HG03442 (cell line): ENCODE data around the gene FCHSD2.
"Not testable (repeated sequence)": the region's sequence is repeated elsewhere in the genome, so short reads cannot be mapped to it uniquely, and the experiment has no call there.

Experiments used
- ATAC-seq: cut with Tn5 transposase; IDR thresholded peaks from one replicate; pipeline ENCODE4 v1.9.1; 2021; ENCODE audit warnings: mild to moderate bottlenecking, moderate library complexity; ENCODE audit not compliant: unreplicated experiment

FCHSD2 gene

DNA sequence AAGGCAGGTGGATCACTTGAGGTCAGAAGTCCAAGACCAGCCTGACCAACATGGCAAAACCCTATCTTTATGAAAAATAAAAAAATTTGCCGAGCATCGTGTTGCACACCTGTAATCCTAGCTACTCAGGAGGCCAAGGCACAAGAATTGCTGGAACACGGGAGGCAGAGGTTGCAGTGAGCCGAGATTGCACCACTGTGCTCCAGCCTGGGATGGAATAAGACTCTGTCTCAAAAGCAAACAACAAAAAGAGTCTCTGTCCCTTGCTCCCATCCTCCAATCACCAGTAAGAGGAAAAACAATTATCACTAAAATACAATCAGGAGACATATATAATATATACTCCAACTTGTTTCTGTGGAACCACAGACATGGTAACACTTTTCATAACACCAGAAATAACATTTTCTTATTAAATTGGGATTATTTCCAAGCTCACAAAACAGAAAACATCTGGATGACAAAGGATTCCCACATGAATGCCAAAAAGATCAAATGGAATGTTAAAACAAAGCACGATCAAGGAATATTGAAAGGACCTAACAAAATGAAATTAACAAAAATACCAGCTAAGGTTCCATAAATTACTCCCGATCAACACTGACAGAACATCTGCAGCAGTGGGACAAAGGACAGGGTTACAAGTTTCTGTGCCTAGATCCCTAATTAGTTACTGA, 15.2 kb downstream of the FCHSD2 start:
- no peak for ATAC-seq

GRCh38 chr11:73124800-73125199, 17.3 kb downstream of the FCHSD2 start:
- no peak for ATAC-seq

GRCh38 chr11:73123892-73124291, 18.2 kb downstream of the FCHSD2 start:
- not testable (repeated sequence) for ATAC-seq

DNA sequence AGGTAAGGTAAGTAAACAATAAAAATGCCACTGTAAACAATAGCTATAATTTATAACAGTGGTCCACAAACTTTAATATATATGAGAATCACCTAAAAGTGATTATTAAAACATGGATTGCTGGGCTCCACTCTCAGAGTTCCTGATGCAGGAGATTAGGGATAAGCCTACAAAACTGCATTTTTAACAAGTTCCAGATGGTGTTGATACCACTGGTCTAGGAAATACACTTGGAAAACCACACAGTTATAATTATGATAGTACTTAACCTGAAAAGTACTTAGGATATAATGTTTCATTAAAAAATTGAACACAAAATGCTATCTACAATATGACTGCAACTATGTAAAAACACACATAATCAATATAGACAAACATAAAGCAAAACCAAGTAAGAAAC, 20.4 kb downstream of the FCHSD2 start:
- no peak for ATAC-seq

DNA sequence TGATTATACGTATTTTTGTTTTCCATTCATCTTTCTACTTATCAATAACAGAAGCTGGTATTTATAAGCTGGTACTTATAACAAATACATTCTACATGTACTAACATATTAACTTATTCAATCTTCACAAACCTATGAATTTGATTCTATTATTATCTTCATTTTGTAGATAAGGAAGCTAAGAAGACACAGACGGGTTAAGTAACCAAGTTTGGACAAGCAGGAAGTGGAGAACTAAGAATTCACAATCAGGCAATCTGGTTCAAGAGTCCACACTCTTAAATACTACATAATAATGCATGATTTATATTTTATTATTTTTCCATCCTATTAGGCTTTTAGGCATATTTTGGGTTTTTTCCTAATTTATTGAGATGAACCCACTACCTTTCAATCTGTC, 25.0 kb downstream of the FCHSD2 start:
- no peak for ATAC-seq

GRCh38 chr11:73116636-73117035, 25.5 kb downstream of the FCHSD2 start:
- ATAC-seq, result no peak

- ATAC-seq, result no peak
Measured at GRCh38 chr11:73114835-73115220, 27.3 kb downstream of the FCHSD2 start.

- no peak for ATAC-seq
Measured at GRCh38 chr11:73114110-73114834, 27.8 kb downstream of the FCHSD2 start.

GRCh38 chr11:73113426-73113825, 28.7 kb downstream of the FCHSD2 start:
- no peak for ATAC-seq

- ATAC-seq, result no peak
Measured at GRCh38 chr11:73107597-73107996, 34.5 kb downstream of the FCHSD2 start.

GRCh38 chr11:73106347-73106746, 35.8 kb downstream of the FCHSD2 start:
- no peak for ATAC-seq

DNA sequence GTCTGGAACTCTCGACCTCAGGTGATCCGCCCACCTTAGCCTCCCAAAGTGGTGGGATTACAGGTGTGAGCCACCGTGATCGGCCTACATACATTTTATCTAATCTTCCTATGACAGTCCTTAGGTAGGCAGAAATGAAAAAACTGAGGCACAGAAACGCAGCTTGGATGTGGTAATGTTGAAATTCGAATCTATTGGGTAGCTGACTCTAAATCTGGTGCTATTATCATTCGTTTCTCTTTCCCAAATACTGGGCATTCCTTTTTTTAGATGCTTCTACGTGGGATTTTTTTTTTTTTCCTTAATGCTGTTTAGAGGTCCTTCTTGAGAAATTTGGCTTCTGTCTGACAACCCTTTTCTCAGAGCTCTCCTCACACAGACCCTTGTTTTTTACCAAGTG, 41.5 kb downstream of the FCHSD2 start:
- ATAC-seq, result no peak

DNA sequence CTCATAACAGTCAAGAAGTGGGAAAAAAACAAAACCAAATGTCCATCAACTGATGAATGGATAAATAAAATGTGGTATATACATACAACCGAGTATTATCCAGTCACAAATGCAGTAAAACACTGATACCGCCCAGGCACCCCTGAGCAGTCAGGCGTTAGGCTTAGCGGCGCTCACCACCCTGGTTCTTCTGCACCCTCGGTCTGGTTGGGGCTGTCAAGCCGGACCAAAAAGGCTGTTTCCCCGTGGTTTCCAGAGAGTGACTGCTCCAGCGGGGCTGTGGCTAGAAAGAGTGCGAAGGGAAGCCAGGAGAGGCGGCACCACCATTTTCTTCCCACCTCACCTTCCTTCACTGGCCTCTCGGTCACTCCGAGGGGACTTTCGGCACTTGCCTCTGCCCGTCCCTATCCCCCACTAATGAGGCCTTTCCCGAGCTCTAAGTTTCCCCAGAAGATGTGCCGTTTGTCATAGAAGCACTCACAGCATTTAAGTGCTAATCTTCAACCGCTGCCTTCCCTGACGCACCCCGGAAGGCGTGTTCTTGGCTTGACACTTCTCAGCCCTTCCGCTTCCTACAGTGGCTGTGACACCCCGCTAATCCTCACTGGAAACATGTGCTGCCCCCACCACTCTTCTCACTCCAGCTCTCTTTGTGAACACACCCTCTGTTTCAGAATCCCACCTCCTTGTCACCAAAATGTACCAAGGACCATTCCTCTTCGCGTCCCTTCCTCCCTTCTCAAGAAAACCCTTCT, 42.4 kb downstream of the FCHSD2 start:
- ATAC-seq, result no peak

DNA sequence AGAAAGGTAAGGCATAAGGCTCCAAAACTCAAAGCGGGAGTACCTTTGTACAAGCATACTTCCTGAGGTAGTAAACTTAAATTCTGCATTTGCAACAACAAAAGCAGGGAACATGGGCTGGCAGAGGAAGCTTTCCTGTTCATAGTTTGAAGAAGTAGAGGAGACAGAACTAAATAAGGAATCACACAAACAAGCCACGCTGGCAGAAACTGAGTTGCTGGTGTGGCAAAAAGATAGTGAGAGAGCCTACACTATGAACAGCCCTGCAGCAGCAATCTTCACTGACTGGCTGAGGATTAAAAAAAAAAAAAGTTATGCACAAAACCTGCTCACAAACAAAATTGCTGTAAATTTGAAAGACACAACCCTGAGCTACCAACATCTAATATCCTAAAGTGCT, 46.5 kb downstream of the FCHSD2 start:
- ATAC-seq, result no peak

DNA sequence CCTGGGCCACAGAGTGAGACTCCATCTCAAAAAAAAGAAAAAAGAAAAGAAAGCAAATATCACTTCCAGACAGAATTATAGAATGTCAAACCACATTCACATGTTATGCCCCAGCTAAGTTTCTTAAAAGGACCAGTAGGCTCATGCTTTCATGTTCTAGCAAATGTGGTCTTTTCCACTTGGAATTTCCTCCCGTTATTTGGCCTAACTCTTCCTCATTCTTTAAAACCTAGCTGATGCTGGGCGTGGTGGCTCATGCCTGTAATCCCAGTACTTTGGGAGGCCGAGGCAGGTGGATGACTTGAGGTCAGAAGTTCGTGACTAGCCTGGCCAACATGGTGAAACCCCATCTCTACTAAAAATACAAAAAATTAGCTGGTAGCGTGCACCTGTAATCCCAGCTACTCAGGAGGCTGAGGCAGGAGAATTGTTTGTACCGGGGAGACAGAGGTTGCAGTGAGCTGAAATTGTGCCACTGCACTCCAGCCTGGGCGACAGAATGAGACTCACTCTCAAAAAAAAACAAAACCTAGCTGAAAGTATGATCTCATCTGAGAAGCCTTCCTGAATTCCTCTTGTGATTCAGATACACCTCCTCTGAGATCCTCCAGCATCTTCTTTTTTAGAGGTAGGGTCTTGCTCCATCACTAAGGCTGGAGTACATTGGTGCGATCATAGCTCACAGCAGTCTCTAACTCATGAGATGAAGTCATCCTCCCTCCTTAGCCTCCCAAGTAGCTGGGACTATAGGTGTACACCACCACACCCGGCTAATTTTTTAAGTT, 50.4 kb downstream of the FCHSD2 start:
- no peak for ATAC-seq

GRCh38 chr11:73087730-73088129, 54.4 kb downstream of the FCHSD2 start:
- no peak for ATAC-seq

GRCh38 chr11:73085189-73085875, 56.8 kb downstream of the FCHSD2 start:
- ATAC-seq, result no peak

- ATAC-seq, result no peak
Measured at GRCh38 chr11:73078631-73079030, 63.5 kb downstream of the FCHSD2 start.

DNA sequence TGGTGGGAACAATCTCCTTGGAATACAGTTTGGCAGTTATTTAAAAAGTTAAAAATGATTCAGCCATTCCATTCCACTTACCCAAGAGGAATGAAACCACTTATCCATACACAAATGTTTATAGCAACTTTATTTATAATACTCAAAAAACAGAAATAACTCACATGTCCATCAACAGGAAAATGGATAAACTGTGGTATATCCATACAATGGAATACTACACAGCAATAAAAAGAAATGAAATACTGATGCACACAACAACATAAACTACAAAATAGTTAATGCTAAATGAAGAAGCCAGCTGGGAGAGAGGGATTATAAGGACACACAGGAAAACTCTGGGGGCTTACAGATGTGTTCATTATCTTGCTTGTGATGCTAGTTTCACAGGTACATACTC, 64.7 kb downstream of the FCHSD2 start:
- no peak for ATAC-seq

DNA sequence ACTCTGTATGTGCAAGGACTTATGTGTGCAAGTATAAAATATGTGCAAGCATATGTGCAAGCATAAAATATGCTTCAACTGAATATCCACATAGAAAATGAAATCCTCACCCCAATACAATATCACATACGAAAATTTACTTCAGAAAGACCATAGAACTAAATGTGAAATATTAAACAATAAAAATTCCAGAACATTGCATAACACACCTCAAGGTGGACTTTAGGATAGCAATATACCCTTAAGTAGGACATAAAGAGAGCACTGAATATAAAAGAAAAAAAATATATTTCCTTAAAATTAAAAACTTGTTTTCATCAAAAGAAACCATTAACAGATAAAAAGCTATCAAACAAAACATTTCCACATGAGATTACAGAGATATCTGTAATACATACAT, 67.8 kb downstream of the FCHSD2 start:
- no peak for ATAC-seq
